H9 (cell line): ENCODE results near the gene NLRP9. TPM values are rescaled to one million over a fixed set of nuclear protein-coding genes. Genes with fewer than 3 reads are reported as not detected.

Experiments
- DNase-seq: peaks from one replicate; pipeline ENCODE4 v3.0.0-alpha.2; 2017
- H2AFZ ChIP-seq: one replicate; pipeline ENCODE4 v1.6.1; 2013; ENCODE audit warnings: mild to moderate bottlenecking, low read length, control low read depth, moderate library complexity
- H2AK5ac ChIP-seq: 2 replicates; pipeline ENCODE4 v1.6.1; 2013; ENCODE audit warnings: low read length, control low read depth, mixed read lengths; ENCODE audit not compliant: insufficient read length
- H2BK120ac ChIP-seq: one replicate; pipeline ENCODE4 v1.6.1; 2013; ENCODE audit warnings: low read depth, mild to moderate bottlenecking, low read length, control low read depth, inconsistent platforms; ENCODE audit not compliant: poor library complexity, severe bottlenecking
- H2BK12ac ChIP-seq: 2 replicates; pipeline ENCODE4 v1.6.1; 2013; ENCODE audit warnings: low read length, control low read depth, mixed read lengths, low read depth; ENCODE audit not compliant: insufficient read length
- H2BK15ac ChIP-seq: 2 replicates; pipeline ENCODE4 v1.6.1; 2013; ENCODE audit warnings: low read depth, low read length, control low read depth
- H2BK20ac ChIP-seq: one replicate; pipeline ENCODE4 v1.6.1; 2013; ENCODE audit warnings: low read depth, mild to moderate bottlenecking, low read length, control low read depth, inconsistent platforms; ENCODE audit not compliant: poor library complexity, severe bottlenecking
- H2BK5ac ChIP-seq: 2 replicates; pipeline ENCODE4 v1.6.1; 2013; ENCODE audit warnings: low read length, control low read depth, mixed read lengths; ENCODE audit not compliant: insufficient read length
- H3K14ac ChIP-seq: 2 replicates; pipeline ENCODE4 v1.6.1; 2013; ENCODE audit warnings: low read length, control low read depth; ENCODE audit not compliant: insufficient read depth
- H3K18ac ChIP-seq: 2 replicates; pipeline ENCODE4 v1.6.1; 2013; ENCODE audit warnings: low read depth, mild to moderate bottlenecking, mixed read lengths, low read length, control low read depth; ENCODE audit not compliant: insufficient read length
- H3K23ac ChIP-seq: 2 replicates; pipeline ENCODE4 v1.6.1; 2013; ENCODE audit warnings: low read length, control low read depth, mixed read lengths, low read depth; ENCODE audit not compliant: insufficient read length
- H3K23me2 ChIP-seq: 2 replicates; pipeline ENCODE4 v1.6.1; 2013; ENCODE audit warnings: low read depth, mild to moderate bottlenecking, mixed read lengths, low read length, control low read depth; ENCODE audit not compliant: insufficient read length, poor library complexity, severe bottlenecking
- H3K27ac ChIP-seq: 2 replicates; pipeline ENCODE4 v1.5.1; 2013; ENCODE audit warnings: low read length, control low read depth, mixed read lengths, low read depth; ENCODE audit not compliant: insufficient read length
- H3K27me3 ChIP-seq: 2 replicates; pipeline ENCODE4 v1.6.1; 2013; ENCODE audit warnings: low read length, control low read depth, inconsistent platforms; ENCODE audit not compliant: insufficient read depth
- H3K4ac ChIP-seq: 2 replicates; pipeline ENCODE4 v1.6.1; 2013; ENCODE audit warnings: low read depth, mild to moderate bottlenecking, control low read depth, inconsistent platforms, low read length, moderate library complexity
- H3K4me1 ChIP-seq: 2 replicates; pipeline ENCODE4 v1.6.1; 2013; ENCODE audit warnings: low read length, control low read depth, inconsistent platforms; ENCODE audit not compliant: insufficient read depth
- H3K4me2 ChIP-seq: 2 replicates; pipeline ENCODE4 v1.6.1; 2013; ENCODE audit warnings: low read length, control low read depth, mixed read lengths; ENCODE audit not compliant: insufficient read length, insufficient read depth
- H3K56ac ChIP-seq: 2 replicates; pipeline ENCODE4 v1.6.1; 2013; ENCODE audit warnings: low read depth, mild to moderate bottlenecking, mixed read lengths, low read length, control low read depth; ENCODE audit not compliant: insufficient read length
- H3K79me1 ChIP-seq: 2 replicates; pipeline ENCODE4 v1.6.1; 2013; ENCODE audit warnings: low read depth, mild to moderate bottlenecking, moderate library complexity, low read length, control low read depth, inconsistent platforms; ENCODE audit not compliant: insufficient read depth, poor library complexity, severe bottlenecking
- H3K79me2 ChIP-seq: 2 replicates; pipeline ENCODE4 v1.6.1; 2013; ENCODE audit warnings: low read length, control low read depth, inconsistent platforms; ENCODE audit not compliant: insufficient read depth
- H3K9ac ChIP-seq: 2 replicates; pipeline ENCODE4 v1.6.1; 2013; ENCODE audit warnings: low read length, control low read depth, mixed read lengths; ENCODE audit not compliant: insufficient read length; ENCODE audit errors: extremely low read depth
- H3K9me3 ChIP-seq: one replicate; pipeline ENCODE4 v1.6.1; 2013; ENCODE audit warnings: low read depth, low read length, inconsistent platforms; ENCODE audit not compliant: control insufficient read depth
- H3T11ph ChIP-seq: one replicate; pipeline ENCODE4 v1.6.1; 2013; ENCODE audit warnings: mild to moderate bottlenecking, low read length, control low read depth, inconsistent platforms
- H4K20me1 ChIP-seq: one replicate; pipeline ENCODE4 v1.6.1; 2013; ENCODE audit not compliant: control insufficient read depth, insufficient read length, insufficient read depth
- H4K5ac ChIP-seq: 2 replicates; pipeline ENCODE4 v1.6.1; 2013; ENCODE audit warnings: low read depth, mild to moderate bottlenecking, mixed read lengths, low read length, control low read depth; ENCODE audit not compliant: insufficient read length
- H4K8ac ChIP-seq: replicated peaks from 2 replicates; pipeline ENCODE4 v1.6.1; 2013; ENCODE audit warnings: low read length, control low read depth, mixed read lengths, low read depth; ENCODE audit not compliant: insufficient read length
- H4K91ac ChIP-seq: 2 replicates; pipeline ENCODE4 v1.6.1; 2013; ENCODE audit warnings: low read depth, mild to moderate bottlenecking, moderate library complexity, mixed read lengths, low read length, control low read depth; ENCODE audit not compliant: insufficient read length
- H3K27ac Mint-ChIP-seq, 3 experiments: 2 replicates in 2 of 3; 3 replicates in 1 of 3; pipeline ENCODE4 v1.8.0; 2020 to 2021; ENCODE audit warnings: mixed read lengths in 3 of 3, mild to moderate bottlenecking in 1 of 3, moderate library complexity in 1 of 3
- H3K27me3 Mint-ChIP-seq: 2 replicates; pipeline ENCODE4 v1.8.0; 2021; ENCODE audit warnings: low read depth, mild to moderate bottlenecking, moderate library complexity, mixed read lengths
- H3K36me3 Mint-ChIP-seq, 3 experiments: 2 replicates in 2 of 3; 3 replicates in 1 of 3; pipeline ENCODE4 v1.8.0; 2020 to 2021; ENCODE audit warnings: low read depth in 3 of 3, mixed read lengths in 3 of 3; ENCODE audit not compliant: insufficient read depth in 1 of 3
- H3K4me1 Mint-ChIP-seq, 2 experiments: 2 replicates each; pipeline ENCODE4 v1.8.0; 2020; ENCODE audit warnings: mixed read lengths in 2 of 2
- H3K4me3 Mint-ChIP-seq, 2 experiments: 2 replicates in 1 of 2; 3 replicates in 1 of 2; pipeline ENCODE4 v1.8.0; 2020 to 2021; ENCODE audit warnings: mild to moderate bottlenecking in 2 of 2, mixed read lengths in 2 of 2, moderate library complexity in 1 of 2
- H3K9me3 Mint-ChIP-seq, 2 experiments: 2 replicates in 1 of 2; 3 replicates in 1 of 2; pipeline ENCODE4 v1.8.0; 2020; ENCODE audit warnings: mild to moderate bottlenecking in 2 of 2, mixed read lengths in 2 of 2, moderate library complexity in 1 of 2
- CTCF ChIP-seq: fragments of 200-600 bp; sonication (generic); conservative IDR thresholded peaks from 3 replicates; pipeline ENCODE4 v1.8.0; 2021; ENCODE audit warnings: antibody characterized with exemption, mild to moderate bottlenecking
- WGBS: extraction: QIAGEN DNeasy Blood & Tissue Kit; methylation state at CpG from one replicate; pipeline ENCODE4 v1.1.7; 2013; ENCODE audit warnings: missing lambda C conversion rate, low lambda C conversion rate, mixed read lengths; ENCODE audit not compliant: insufficient read length; ENCODE audit errors: extremely low coverage; 5-methylcytosine and 5-hydroxymethylcytosine counted together
- total RNA-seq: library from RNA; stranded (reverse); gene quantifications from 2 replicates; pipeline ENCODE4 v1.2.1, GENCODE V29; 2021

NLRP9 gene
- total RNA-seq, 1 experiment from 2014 or later: not detected

- Histone ChIP-seq H3K23me2 (no peaks in the 10 kb centered on the region), H3K4me2 (no peak overlapping the region), H3T11ph (no peak overlapping the region), H2BK12ac (no peak overlapping the region), H2AFZ (no peak overlapping the region), H3K18ac (no peak overlapping the region), H4K91ac (no peak overlapping the region), H4K8ac (no peak overlapping the region), H3K23ac (no peak overlapping the region), H3K27ac (no peak overlapping the region), H3K56ac (no peak overlapping the region), H3K79me1 (no peaks in the 10 kb centered on the region), H3K79me2 (no peaks in the 10 kb centered on the region), H4K20me1 (no peaks in the 10 kb centered on the region), H3K4me1 (no peaks in the 10 kb centered on the region), H4K5ac (no peak overlapping the region), H3K4ac (no peak overlapping the region), H2AK5ac (no peak overlapping the region), H2BK15ac (no peak overlapping the region), H2BK5ac (no peak overlapping the region), H3K9me3 (no peaks in the 10 kb centered on the region), H3K14ac (no peak overlapping the region), H3K27me3 (no peaks in the 10 kb centered on the region), H2BK120ac (no peak overlapping the region), H2BK20ac (no peak overlapping the region), H3K9ac (no peak overlapping the region)
- peaks cover 31% of the 10 kb centered on the region for H3K27me3 Mint-ChIP-seq
- TF ChIP-seq CTCF: peak; percentile 21; the same call in 2 of the 3 replicates
- H3K9me3 Mint-ChIP-seq: peaks cover 51 to 84% of the 10 kb centered on the region in 2 experiments
- no peak for DNase-seq
- H3K4me1 Mint-ChIP-seq: no peaks in the 10 kb centered on the region
- peaks cover 29 to 47% (median 43%) of the 10 kb centered on the region in 3 experiments for H3K36me3 Mint-ChIP-seq
- H3K4me3 Mint-ChIP-seq: peak overlapping the region in 1 of 2 experiments; percentile 21; a peak in 1 of 5 replicates
- no CpG with 5 or more reads among the region's 15 CpGs for WGBS
- H3K27ac Mint-ChIP-seq: no peak overlapping the region
Observed at GRCh38 chr19:55704494-55705245, 33.5 kb downstream of the NLRP9 start.
